ENCODE data around the gene PRDM16. TPM values are rescaled to one million over a fixed set of nuclear protein-coding genes. Genes with fewer than 3 reads are reported as not detected.

The PRDM16 gene
- total RNA-seq, 1 experiment from 2014 or later = 22.3 TPM

- Histone ChIP-seq H3K27ac (ENCODE audit: low read length) (no peak overlapping the region), H3K27me3 (ENCODE audit: control insufficient read depth, insufficient read depth, low read length) (no peaks in the 10 kb centered on the region), H3K4me1 (ENCODE audit: control insufficient read depth, insufficient read depth, low read length) (0 out of 2 replicates have a peak, but pooled peaks cover 4% of the 10 kb centered on the region), H3K9me3 (ENCODE audit: control insufficient read depth, insufficient read depth, low read depth, low read length) (no peaks in the 10 kb centered on the region), H3K4me3 (ENCODE audit: low read depth in 2 of 2, low read length in 2 of 2) (no peak overlapping the region), H3K36me3 (ENCODE audit: control insufficient read depth, insufficient read depth, low read length) (no peaks in the 10 kb centered on the region)
- no peak for ATAC-seq
- ChIA-PET POLR2A (no interaction called here), CTCF (interaction anchor here (0.7 kb wide), 1 partner anchor 18 kb away, joined by 3 read pairs; no protein-coding TSS in a partner anchor)
- TF ChIP-seq, protein P1, sequence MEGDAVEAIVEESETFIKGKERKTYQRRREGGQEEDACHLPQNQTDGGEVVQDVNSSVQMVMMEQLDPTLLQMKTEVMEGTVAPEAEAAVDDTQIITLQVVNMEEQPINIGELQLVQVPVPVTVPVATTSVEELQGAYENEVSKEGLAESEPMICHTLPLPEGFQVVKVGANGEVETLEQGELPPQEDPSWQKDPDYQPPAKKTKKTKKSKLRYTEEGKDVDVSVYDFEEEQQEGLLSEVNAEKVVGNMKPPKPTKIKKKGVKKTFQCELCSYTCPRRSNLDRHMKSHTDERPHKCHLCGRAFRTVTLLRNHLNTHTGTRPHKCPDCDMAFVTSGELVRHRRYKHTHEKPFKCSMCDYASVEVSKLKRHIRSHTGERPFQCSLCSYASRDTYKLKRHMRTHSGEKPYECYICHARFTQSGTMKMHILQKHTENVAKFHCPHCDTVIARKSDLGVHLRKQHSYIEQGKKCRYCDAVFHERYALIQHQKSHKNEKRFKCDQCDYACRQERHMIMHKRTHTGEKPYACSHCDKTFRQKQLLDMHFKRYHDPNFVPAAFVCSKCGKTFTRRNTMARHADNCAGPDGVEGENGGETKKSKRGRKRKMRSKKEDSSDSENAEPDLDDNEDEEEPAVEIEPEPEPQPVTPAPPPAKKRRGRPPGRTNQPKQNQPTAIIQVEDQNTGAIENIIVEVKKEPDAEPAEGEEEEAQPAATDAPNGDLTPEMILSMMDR (IDR thresholded peaks at IDR 0.05) = no peak
- TF ChIP-seq POLR2AphosphoS5 (IDR thresholded peaks at IDR 0.05; ENCODE audit: low read depth, low read length) (no peak), TCF7L2 (IDR thresholded peaks at IDR 0.05; ENCODE audit: low read depth, low read length) (no peak), SIN3A (IDR thresholded peaks at IDR 0.05; ENCODE audit: borderline replicate concordance, insufficient read depth, low read depth, low read length) (no peak)
- TF ChIP-seq, protein P2, sequence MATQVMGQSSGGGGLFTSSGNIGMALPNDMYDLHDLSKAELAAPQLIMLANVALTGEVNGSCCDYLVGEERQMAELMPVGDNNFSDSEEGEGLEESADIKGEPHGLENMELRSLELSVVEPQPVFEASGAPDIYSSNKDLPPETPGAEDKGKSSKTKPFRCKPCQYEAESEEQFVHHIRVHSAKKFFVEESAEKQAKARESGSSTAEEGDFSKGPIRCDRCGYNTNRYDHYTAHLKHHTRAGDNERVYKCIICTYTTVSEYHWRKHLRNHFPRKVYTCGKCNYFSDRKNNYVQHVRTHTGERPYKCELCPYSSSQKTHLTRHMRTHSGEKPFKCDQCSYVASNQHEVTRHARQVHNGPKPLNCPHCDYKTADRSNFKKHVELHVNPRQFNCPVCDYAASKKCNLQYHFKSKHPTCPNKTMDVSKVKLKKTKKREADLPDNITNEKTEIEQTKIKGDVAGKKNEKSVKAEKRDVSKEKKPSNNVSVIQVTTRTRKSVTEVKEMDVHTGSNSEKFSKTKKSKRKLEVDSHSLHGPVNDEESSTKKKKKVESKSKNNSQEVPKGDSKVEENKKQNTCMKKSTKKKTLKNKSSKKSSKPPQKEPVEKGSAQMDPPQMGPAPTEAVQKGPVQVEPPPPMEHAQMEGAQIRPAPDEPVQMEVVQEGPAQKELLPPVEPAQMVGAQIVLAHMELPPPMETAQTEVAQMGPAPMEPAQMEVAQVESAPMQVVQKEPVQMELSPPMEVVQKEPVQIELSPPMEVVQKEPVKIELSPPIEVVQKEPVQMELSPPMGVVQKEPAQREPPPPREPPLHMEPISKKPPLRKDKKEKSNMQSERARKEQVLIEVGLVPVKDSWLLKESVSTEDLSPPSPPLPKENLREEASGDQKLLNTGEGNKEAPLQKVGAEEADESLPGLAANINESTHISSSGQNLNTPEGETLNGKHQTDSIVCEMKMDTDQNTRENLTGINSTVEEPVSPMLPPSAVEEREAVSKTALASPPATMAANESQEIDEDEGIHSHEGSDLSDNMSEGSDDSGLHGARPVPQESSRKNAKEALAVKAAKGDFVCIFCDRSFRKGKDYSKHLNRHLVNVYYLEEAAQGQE (IDR thresholded peaks at IDR 0.05; ENCODE audit: insufficient read depth in 1 of 2, low read depth in 2 of 2, low read length in 1 of 2) = no peak
- in situ Hi-C loops (cut with HindIII; ENCODE audit: low pct_unique_long_range_greater_than_20kb, low sequenced_read_pairs) = no loop called here
- no peak for DNase-seq (ENCODE audit: low read depth, low spot score)
- intact Hi-C loops (cut with micrococcal nuclease; ENCODE audit: unreplicated experiment) = no loop called here
- no TSS peak for BruUV-seq (replicated peaks)
These were observed 394.4 kb downstream of the PRDM16 start for GRCh38 chr1:3463408-3463863.

DNA sequence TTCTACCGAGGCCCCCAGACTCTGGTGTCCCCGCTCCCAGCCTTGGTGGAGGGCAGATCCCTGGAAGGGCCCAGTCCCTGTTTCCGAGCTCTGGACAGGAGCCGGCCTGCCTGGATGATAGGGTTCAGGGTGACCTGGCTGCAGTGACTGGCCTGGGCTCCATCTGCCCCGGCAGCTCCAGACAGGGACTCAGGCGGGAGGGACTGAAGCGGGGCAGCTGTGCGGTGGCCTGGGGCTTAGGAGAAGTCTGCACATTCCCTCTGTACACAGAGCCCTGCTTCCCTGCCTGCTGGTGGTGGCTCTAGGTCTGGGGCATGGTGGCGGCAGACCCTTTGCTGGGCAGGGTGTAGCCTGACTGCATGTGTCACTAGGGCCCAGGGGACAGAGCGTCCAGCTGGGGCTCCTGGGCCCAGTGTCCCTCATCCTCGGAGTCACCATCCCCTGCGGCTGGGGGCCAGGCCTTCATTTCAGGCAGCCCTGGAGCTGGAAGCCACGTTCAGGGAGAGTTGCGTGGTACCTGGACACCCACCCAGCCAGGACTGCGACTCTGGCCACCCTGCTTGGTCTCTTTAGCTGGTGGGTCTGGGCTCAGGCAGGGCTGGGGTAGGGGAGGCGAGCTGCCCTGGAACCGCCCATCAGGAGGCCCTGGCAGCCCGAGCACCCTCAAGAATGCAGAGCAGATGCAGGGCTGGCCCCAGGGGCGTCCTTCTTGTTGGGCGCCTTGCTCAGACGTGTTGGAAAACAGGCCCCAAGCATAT, 395.1 kb downstream of the PRDM16 start:
- intact Hi-C loops (cut with micrococcal nuclease; ENCODE audit: unreplicated experiment) = no loop called here
- H3K4me3 ChIP-seq (ENCODE audit: low read depth in 2 of 2, low read length in 2 of 2) = no peak overlapping the region
- in situ Hi-C loops (cut with HindIII; ENCODE audit: low pct_unique_long_range_greater_than_20kb, low sequenced_read_pairs) = no loop called here
- H3K36me3 ChIP-seq (ENCODE audit: control insufficient read depth, insufficient read depth, low read length) = no peaks in the 10 kb centered on the region
- 0 out of 2 replicates have a peak, but pooled peaks cover 4% of the 10 kb centered on the region for H3K4me1 ChIP-seq (ENCODE audit: control insufficient read depth, insufficient read depth, low read length)
- no TSS peak for BruUV-seq (replicated peaks)
- DNase-seq (ENCODE audit: low read depth, low spot score) = no peak
- no peak overlapping the region for H3K27ac ChIP-seq (ENCODE audit: low read length)
- ChIA-PET POLR2A (no interaction called here), CTCF (interaction anchor here (0.7 kb wide), 1 partner anchor 18 kb away, joined by 3 read pairs; no protein-coding TSS in a partner anchor)
- H3K27me3 ChIP-seq (ENCODE audit: control insufficient read depth, insufficient read depth, low read length) = no peaks in the 10 kb centered on the region
- ATAC-seq = no peak
- TF ChIP-seq SIN3A (IDR thresholded peaks at IDR 0.05; ENCODE audit: borderline replicate concordance, insufficient read depth, low read depth, low read length) (no peak), POLR2AphosphoS5 (IDR thresholded peaks at IDR 0.05; ENCODE audit: low read depth, low read length) (no peak), TCF7L2 (IDR thresholded peaks at IDR 0.05; ENCODE audit: low read depth, low read length) (no peak)
- TF ChIP-seq, protein P2 (IDR thresholded peaks at IDR 0.05; ENCODE audit: insufficient read depth in 1 of 2, low read depth in 2 of 2, low read length in 1 of 2) = no peak
- TF ChIP-seq, protein P1 (IDR thresholded peaks at IDR 0.05) = no peak
- no peaks in the 10 kb centered on the region for H3K9me3 ChIP-seq (ENCODE audit: control insufficient read depth, insufficient read depth, low read depth, low read length)
